ENCODE results near the gene SHISA2.
A peak's percentile ranks its signal among the peaks of the same experiment; 100 is the strongest.

SHISA2 gene

GRCh38 chr13:26047040-26047439 is 4.8 kb downstream of the SHISA2 start:
- no peak for DNase-seq

GRCh38 chr13:26046639-26047038 is 5.2 kb downstream of the SHISA2 start:
- DNase-seq = no peak

GRCh38 chr13:26045142-26045541 is 6.7 kb downstream of the SHISA2 start:
- no peak for DNase-seq

GRCh38 chr13:26042785-26043184 is 9.0 kb downstream of the SHISA2 start:
- DNase-seq = no peak

GRCh38 chr13:26041444-26041843 is 10.4 kb downstream of the SHISA2 start:
- no peak for DNase-seq

- DNase-seq = no peak
Measured at GRCh38 chr13:26038931-26039475, 12.8 kb downstream of the SHISA2 start.

GRCh38 chr13:26037302-26037701 is 14.5 kb downstream of the SHISA2 start:
- DNase-seq = peak; percentile 31

GRCh38 chr13:26036383-26036782 is 15.4 kb downstream of the SHISA2 start:
- DNase-seq = no peak

GRCh38 chr13:26034018-26034417 is 17.8 kb downstream of the SHISA2 start:
- no peak for DNase-seq

GRCh38 chr13:26030331-26030730 is 21.5 kb downstream of the SHISA2 start:
- DNase-seq = no peak

- no peak for DNase-seq
Measured at GRCh38 chr13:26029581-26030136, 22.2 kb downstream of the SHISA2 start.

- no peak for DNase-seq
Measured at GRCh38 chr13:26026211-26026610, 25.6 kb downstream of the SHISA2 start.

- DNase-seq = no peak
Measured at GRCh38 chr13:26025771-26026170, 26.0 kb downstream of the SHISA2 start.

- no peak for DNase-seq
Measured at GRCh38 chr13:26025196-26025595, 26.6 kb downstream of the SHISA2 start.

GRCh38 chr13:26024558-26024957 is 27.3 kb downstream of the SHISA2 start:
- no peak for DNase-seq

GRCh38 chr13:26022538-26023292 is 29.1 kb downstream of the SHISA2 start:
- peak; percentile 73 for DNase-seq

- no peak for DNase-seq
Measured at GRCh38 chr13:26021956-26022355, 29.9 kb downstream of the SHISA2 start.

- no peak for DNase-seq
Measured at GRCh38 chr13:26021516-26021915, 30.3 kb downstream of the SHISA2 start.

GRCh38 chr13:26020891-26021290 is 30.9 kb downstream of the SHISA2 start:
- no peak for DNase-seq

- DNase-seq = no peak
Measured at GRCh38 chr13:26019881-26020870, 31.6 kb downstream of the SHISA2 start.

GRCh38 chr13:26019251-26019650 is 32.6 kb downstream of the SHISA2 start:
- DNase-seq = no peak

GRCh38 chr13:26017932-26018665 is 33.7 kb downstream of the SHISA2 start:
- no peak for DNase-seq

Data from NCI-H1092 treated with DMSO at 0.1 percent for 48 hours (cell line).